Epithelial cell of proximal tubule (primary cell): Measurements from ENCODE around the gene ANTXRL. TPM values are rescaled to one million over a fixed set of nuclear protein-coding genes. Genes with fewer than 3 reads are reported as not detected.
"Not testable (repeated sequence)": the region's sequence is repeated elsewhere in the genome, so short reads cannot be mapped to it uniquely, and the experiment has no call there.

ENCODE experiments used
- DNase-seq: peaks from one replicate; pipeline ENCODE4 v3.0.0-alpha.2; 2011; ENCODE audit warnings: low read depth
- H3K4me3 ChIP-seq: 2 replicates; pipeline ENCODE4 v1.5.1; 2011; ENCODE audit warnings: low read depth, mild to moderate bottlenecking, low read length
- total RNA-seq: library from RNA; depleted of rRNA; stranded (reverse); fragments of >200 nt; gene quantifications from 2 replicates; pipeline ENCODE4 v1.2.3, GENCODE V29; 2015
- TF ChIP-seq, protein P1 (sequence below): conservative IDR thresholded peaks from 2 replicates; pipeline ENCODE4 v1.5.1; 2012; ENCODE audit warnings: low read depth, mild to moderate bottlenecking, low read length

ANTXRL gene
- total RNA-seq, 1 donor from 2014 or later = not detected

DNA sequence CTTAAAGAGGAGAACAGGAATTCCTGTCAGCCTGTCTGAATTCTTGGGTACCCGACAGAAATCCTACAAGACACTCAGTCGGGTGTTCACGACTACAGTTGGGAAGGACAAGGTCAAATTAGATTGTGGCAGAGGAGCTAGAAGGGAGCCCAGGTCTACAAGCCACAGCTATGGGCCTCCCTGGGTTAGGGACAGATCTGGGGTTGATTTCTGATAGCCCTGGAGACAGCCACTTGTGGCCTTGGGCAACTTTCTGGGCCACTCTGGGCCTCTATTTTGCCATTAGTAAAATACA is 39.7 kb upstream of the ANTXRL start:
- DNase-seq = no peak
- TF ChIP-seq, protein P1, sequence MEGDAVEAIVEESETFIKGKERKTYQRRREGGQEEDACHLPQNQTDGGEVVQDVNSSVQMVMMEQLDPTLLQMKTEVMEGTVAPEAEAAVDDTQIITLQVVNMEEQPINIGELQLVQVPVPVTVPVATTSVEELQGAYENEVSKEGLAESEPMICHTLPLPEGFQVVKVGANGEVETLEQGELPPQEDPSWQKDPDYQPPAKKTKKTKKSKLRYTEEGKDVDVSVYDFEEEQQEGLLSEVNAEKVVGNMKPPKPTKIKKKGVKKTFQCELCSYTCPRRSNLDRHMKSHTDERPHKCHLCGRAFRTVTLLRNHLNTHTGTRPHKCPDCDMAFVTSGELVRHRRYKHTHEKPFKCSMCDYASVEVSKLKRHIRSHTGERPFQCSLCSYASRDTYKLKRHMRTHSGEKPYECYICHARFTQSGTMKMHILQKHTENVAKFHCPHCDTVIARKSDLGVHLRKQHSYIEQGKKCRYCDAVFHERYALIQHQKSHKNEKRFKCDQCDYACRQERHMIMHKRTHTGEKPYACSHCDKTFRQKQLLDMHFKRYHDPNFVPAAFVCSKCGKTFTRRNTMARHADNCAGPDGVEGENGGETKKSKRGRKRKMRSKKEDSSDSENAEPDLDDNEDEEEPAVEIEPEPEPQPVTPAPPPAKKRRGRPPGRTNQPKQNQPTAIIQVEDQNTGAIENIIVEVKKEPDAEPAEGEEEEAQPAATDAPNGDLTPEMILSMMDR = no peak

DNA sequence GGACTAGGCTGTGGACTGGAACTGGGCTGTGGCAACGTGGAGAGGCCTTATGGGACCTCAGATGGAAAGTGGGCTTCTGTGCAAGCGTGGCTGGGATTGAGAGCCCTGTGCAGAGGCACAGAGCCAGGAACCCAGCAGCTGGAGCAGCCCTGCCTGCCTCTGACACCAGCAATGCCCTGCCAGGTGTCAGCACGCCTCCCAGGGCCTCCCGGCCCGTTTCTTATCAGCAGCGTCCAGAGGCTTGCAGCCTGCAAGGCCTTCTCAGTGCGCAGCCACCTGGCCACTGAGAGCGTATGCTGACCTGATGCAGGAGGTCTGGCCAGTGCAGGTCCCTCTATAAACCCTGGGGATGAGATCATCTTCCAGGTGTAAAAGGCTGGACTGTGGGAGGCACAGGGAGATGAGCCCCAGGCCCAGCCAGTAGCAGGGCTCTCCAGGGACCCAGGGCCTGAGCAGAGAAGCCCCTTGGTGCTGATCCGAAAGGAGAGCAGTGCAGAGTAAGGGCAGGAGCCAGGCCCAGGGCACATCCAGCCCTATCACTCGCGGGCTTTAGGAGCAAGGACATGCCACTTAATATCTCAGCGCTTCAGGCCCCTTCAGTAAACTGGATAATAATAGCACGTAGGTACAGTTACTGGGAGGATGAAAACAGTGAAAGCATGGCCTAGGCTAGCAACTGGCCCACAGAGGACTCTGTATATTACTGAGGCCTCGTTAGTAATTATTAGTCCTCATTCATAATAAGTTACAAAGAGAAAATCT is 38.8 kb upstream of the ANTXRL start:
- TF ChIP-seq, protein P1 = no peak
- no peak overlapping the region for H3K4me3 ChIP-seq
- no peak for DNase-seq

More for the DNA sequence above, 39.7 kb upstream of the ANTXRL start:
- H3K4me3 ChIP-seq = no peak overlapping the region

DNA sequence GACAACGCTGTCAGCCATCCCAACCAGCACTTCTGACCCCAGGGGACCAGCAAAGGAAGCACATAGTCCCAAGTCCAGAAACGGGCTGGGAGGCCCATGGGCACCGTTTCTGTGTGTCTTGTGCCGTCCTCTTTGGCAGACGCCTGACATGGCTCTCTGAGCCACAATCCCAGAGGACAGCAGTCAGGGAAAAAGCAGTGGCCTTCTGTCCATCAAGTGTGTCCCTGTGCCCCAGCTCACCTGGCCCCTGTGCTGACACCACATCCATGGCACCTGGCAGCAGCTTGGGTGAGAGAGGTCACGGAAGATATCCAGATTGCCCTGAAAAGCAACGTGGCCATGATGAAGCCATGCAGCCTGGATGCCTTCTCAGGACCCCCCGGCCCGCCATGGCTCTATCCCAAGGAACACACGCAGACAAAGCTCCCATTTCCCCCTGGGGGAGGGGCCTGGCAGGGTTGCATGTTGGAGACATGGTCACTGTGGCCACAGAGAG is 38.1 kb upstream of the ANTXRL start:
- TF ChIP-seq, protein P1 = no peak
- no peak for DNase-seq

DNA sequence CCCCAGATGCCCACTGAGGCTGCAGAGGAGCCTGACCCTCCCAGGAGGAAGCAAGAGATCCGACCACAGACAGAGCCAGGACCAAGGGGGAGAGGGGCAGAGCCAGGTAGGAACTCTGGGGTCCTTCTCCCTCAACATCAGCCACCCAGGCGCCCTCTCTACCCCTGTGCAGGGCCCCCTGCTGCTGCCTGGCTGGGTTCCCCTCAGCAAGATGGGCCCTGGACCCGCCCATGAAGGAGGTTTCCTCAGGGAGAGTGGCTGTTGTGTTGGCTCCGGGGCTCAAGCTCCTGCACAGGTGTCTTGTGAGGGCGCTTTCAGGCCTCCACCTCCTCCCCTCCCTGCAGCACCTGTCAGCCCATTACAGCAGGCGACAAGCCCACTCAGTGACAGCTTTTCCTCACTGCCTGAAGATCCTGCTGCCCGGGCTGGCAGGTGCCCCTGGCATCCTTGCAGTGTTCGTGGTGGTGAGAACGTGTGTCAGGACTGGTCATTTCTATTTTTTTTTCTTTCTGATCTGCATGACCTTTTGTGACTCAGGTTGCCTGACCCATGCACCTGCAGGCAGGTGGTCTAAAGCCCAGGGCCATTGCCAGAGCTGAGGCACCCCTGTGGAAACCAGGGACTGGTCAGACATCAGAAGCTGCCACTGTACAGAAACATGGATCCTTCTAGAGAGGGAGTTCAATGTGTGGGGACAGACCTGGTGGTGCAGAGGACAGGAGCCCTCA is 37.0 kb upstream of the ANTXRL start:
- H3K4me3 ChIP-seq, DNase-seq: not testable (repeated sequence)

More for the DNA sequence above, 38.1 kb upstream of the ANTXRL start:
- no peak overlapping the region for H3K4me3 ChIP-seq

DNA sequence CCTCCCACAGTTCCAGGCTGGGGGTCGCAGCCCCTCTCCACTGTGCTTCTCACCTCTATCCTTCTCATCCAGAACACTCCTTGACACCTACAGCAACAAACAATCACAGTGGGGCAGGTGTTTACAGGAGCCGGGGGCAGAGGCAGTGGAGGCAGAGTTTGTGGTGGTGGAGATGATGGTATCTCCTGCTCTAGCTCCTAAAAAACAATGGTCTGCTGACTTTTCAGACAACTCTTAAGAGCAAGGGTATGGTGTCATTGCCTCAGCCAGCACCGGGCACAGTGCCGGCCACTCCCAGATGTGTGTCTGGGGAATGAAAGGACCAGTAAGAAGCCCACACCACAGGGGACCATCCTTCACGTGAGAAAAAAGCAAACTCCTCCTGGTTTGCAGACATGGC is 36.3 kb upstream of the ANTXRL start:
- H3K4me3 ChIP-seq = no peak overlapping the region
- TF ChIP-seq, protein P1 = no peak

DNA sequence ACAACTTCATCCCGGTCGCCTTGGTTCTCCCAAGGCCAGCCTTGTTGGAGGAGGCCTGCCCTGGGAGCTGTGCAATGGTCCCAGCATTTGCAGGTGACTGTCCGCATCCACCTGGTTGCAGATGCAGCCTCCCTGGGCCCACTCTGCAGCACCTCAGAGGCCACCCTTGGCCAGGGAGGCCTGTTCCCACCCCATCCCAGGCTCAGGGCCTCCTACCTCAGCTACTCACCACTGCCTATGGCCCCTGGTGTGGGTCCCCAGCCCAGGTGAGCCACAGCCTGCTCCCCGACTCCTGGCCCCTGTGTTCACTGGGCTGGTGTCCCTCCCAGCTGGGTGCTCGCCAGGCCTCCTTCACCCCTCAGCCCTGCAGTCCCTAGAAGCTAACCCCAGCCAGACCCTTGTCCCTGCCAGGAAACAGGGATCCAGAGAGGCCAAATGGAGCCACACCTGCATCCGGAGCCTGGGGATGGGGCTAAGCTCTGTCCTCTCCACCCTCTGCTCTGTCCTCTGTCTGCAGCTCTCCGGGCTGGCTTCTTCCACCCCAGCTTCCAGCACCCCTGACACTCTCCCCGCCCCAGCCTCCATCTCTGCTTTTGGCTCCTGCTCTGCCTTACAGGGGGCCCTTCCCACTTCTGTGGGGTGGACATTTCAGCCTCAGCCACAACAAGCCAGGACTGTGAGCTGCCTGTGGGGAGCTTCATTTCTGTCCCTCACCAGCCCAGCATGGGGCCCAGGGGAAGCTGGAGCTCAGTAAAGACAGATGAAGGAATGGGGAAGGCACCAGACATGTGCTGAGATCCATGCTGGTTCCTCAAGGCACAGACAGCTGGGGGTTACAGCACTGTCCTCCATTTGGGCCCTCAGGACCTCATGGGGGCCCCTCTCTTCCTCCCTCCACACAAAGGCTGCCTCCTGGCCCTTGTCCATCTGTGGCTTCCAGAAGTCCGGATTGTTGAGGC is 35.6 kb upstream of the ANTXRL start:
- H3K4me3 ChIP-seq = no peak overlapping the region
- TF ChIP-seq, protein P1 = no peak
- no peak for DNase-seq

More for the DNA sequence above, 36.3 kb upstream of the ANTXRL start:
- DNase-seq = no peak
